GM12878 (cell line): ENCODE data around the gene EIF1AX. TPM values are rescaled to one million over a fixed set of nuclear protein-coding genes. Genes with fewer than 3 reads are reported as not detected.

Experiments
- ATAC-seq: fragments of 200-7000 bp; cut with Tn5 transposase; 3 replicates; pipeline ENCODE4 v1.9.1; 2020; ENCODE audit warnings: mild to moderate bottlenecking, moderate library complexity
- BruUV-seq: library from RNA; stranded (reverse); fragments of 400-500 nt; replicated peaks from 2 replicates; lab custom pipeline; 2021; lab: Mats Ljungman, UMichigan
- CTCF ChIA-PET: fragments of 300-600 bp; sonication (Branson Sonifier 250); formaldehyde crosslinking; extraction: SDS; loops from one replicate; lab custom pipeline; 2021; ENCODE audit warnings: inconsistent platforms; lab: Yijun Ruan, JAX
- POLR2A ChIA-PET: fragments of 350-600 bp; formaldehyde crosslinking; extraction: SDS; loops from one replicate; lab custom pipeline; 2021; ENCODE audit warnings: inconsistent platforms; lab: Charles Lee
- RAD21 ChIA-PET: fragments of 300-600 bp; sonication (Branson Sonifier 250); formaldehyde crosslinking; loops from one replicate; lab custom pipeline; 2023; ENCODE audit warnings: antibody characterized with exemption; ENCODE audit not compliant: unreplicated experiment; lab: Charles Lee
- SMC1A ChIA-PET: fragments of 300-600 bp; sonication (Branson Sonifier 250); formaldehyde crosslinking; loops from one replicate; lab custom pipeline; 2023; ENCODE audit not compliant: unreplicated experiment, uncharacterized antibody; lab: Charles Lee
- DNase-seq: peaks from one replicate; pipeline ENCODE4 v3.0.0-alpha.2; 2011; ENCODE audit warnings: low read depth, low spot score
- FAIRE-seq: peaks from 3 replicates; lab custom pipeline; 2011; peaks lifted over from hg19 to GRCh38; lab: Jason Lieb, UNC
- H2AFZ ChIP-seq: 2 replicates; pipeline ENCODE4 v1.6.0; 2011; ENCODE audit warnings: low read depth, low read length, control low read depth; ENCODE audit not compliant: control insufficient read depth
- H3K27ac ChIP-seq: 2 replicates; pipeline ENCODE4 v1.5.1; 2011; ENCODE audit warnings: control low read depth; ENCODE audit not compliant: control insufficient read depth, insufficient read depth
- H3K27me3 ChIP-seq, 2 experiments: replicated peaks in 1 of 2; 2 replicates each; pipeline versions ENCODE4 v1.6.0 to v1.6.1; 2011; ENCODE audit warnings: low read length in 1 of 2; ENCODE audit not compliant: control insufficient read depth in 2 of 2, insufficient read depth in 2 of 2
- H3K36me3 ChIP-seq, 2 experiments: 2 replicates each; pipeline ENCODE4 v1.5.1; 2011; ENCODE audit warnings: low read length in 1 of 2; ENCODE audit not compliant: control insufficient read depth in 2 of 2, insufficient read depth in 2 of 2
- H3K4me1 ChIP-seq: 2 replicates; pipeline ENCODE4 v1.6.1; 2011; ENCODE audit warnings: mild to moderate bottlenecking, low read length, moderate library complexity, mixed read lengths; ENCODE audit not compliant: control insufficient read depth, insufficient read depth
- H3K4me2 ChIP-seq: 2 replicates; pipeline ENCODE4 v1.6.0; 2011; ENCODE audit warnings: control low read depth; ENCODE audit not compliant: control insufficient read depth, insufficient read depth
- H3K4me3 ChIP-seq: fragments of 200-600 bp; sonication (generic); 2 replicates; pipeline ENCODE4 v1.5.1; 2016
- H3K79me2 ChIP-seq: 2 replicates; pipeline ENCODE4 v1.6.0; 2011; ENCODE audit warnings: low read length; ENCODE audit not compliant: control insufficient read depth, insufficient read depth
- H3K9ac ChIP-seq: 2 replicates; pipeline ENCODE4 v1.8.0; 2011; ENCODE audit warnings: low read length, control low read depth, mixed read lengths; ENCODE audit not compliant: control insufficient read depth, insufficient read depth
- H3K9me3 ChIP-seq: replicated peaks from 3 replicates; pipeline ENCODE4 v1.5.1; 2011; ENCODE audit warnings: mild to moderate bottlenecking, low read length; ENCODE audit not compliant: control insufficient read depth, insufficient read depth
- H4K20me1 ChIP-seq: 2 replicates; pipeline ENCODE4 v1.6.0; 2011; ENCODE audit not compliant: control insufficient read depth, insufficient read depth
- BCL11A ChIP-seq: IDR thresholded peaks from 2 replicates; pipeline ENCODE4 v1.6.1; 2011; ENCODE audit warnings: low read depth, low read length
- BCL3 ChIP-seq: IDR thresholded peaks from 2 replicates; pipeline ENCODE4 v1.6.1; 2011; ENCODE audit warnings: borderline replicate concordance, low read depth, mild to moderate bottlenecking, moderate library complexity, low read length; ENCODE audit not compliant: insufficient read depth, poor library complexity, severe bottlenecking
- BRCA1 ChIP-seq: IDR thresholded peaks from 2 replicates; pipeline ENCODE4 v1.6.1; 2011; ENCODE audit warnings: low read depth, low read length, improper control_type of control experiment
- CREM ChIP-seq: IDR thresholded peaks from 2 replicates; pipeline ENCODE4 v1.6.1; 2014; ENCODE audit warnings: antibody characterized with exemption, low read depth
- HDAC6 ChIP-seq: fragments of 200-600 bp; sonication (generic); IDR thresholded peaks from one replicate; pipeline ENCODE4 v1.8.0; 2017; ENCODE audit warnings: antibody characterized with exemption; ENCODE audit not compliant: unreplicated experiment
- NFIC ChIP-seq: IDR thresholded peaks from 2 replicates; pipeline ENCODE4 v1.6.1; 2012; ENCODE audit warnings: low read depth, mild to moderate bottlenecking, inconsistent platforms, low read length, moderate library complexity
- NFYB ChIP-seq: IDR thresholded peaks from 2 replicates; pipeline ENCODE4 v1.6.1; 2011; ENCODE audit warnings: low read depth, mild to moderate bottlenecking, low read length, improper control_type of control experiment, moderate library complexity; ENCODE audit not compliant: insufficient read depth
- NRF1 ChIP-seq: conservative IDR thresholded peaks from 2 replicates; pipeline ENCODE4 v1.6.1; 2011; ENCODE audit warnings: mild to moderate bottlenecking, low read depth, low read length, improper control_type of control experiment
- PAX8 ChIP-seq: fragments of 450-650 bp; IDR thresholded peaks from 2 replicates; pipeline ENCODE4 v1.6.1; 2017; ENCODE audit warnings: mild to moderate bottlenecking, moderate library complexity
- RAD51 ChIP-seq: fragments of 450-650 bp; IDR thresholded peaks from 2 replicates; pipeline ENCODE4 v1.6.1; 2016; ENCODE audit warnings: moderate library complexity, mild to moderate bottlenecking, inconsistent platforms
- RBBP5 ChIP-seq: fragments of 200-600 bp; sonication (generic); conservative IDR thresholded peaks from 2 replicates; pipeline ENCODE4 v1.6.1; 2016
- RUNX3 ChIP-seq: IDR thresholded peaks from 2 replicates; pipeline ENCODE4 v1.6.1; 2012; ENCODE audit warnings: low read length, inconsistent platforms
- SREBF1 ChIP-seq: IDR thresholded peaks from 2 replicates; pipeline ENCODE4 v1.6.1; 2012; ENCODE audit warnings: mild to moderate bottlenecking, low read length
- STAT3 ChIP-seq: IDR thresholded peaks from 2 replicates; pipeline ENCODE4 v1.6.1; 2011; ENCODE audit warnings: low read depth, low read length, improper control_type of control experiment
- ZBTB4 ChIP-seq: fragments of 450-650 bp; formaldehyde crosslinking; IDR thresholded peaks from 2 replicates; pipeline ENCODE4 v1.4.0; 2022; ENCODE audit warnings: mild to moderate bottlenecking, moderate library complexity
- in situ Hi-C: fragments of 300-500 bp; cut with MboI; formaldehyde crosslinking; loops from 9 replicates; pipeline ENCODE4 v1.14.3; 2018; ENCODE audit warnings: mixed read lengths
- intact Hi-C: fragments of 100-400 bp; cut with micrococcal nuclease; formaldehyde crosslinking; loops from one replicate; pipeline ENCODE4 v1.14.2; 2022; ENCODE audit not compliant: unreplicated experiment
- polyA plus RNA-seq, 11 experiments: library from polyadenylated mRNA; depleted of rRNA in 4 of 11; unstranded in 6 of 11; stranded (reverse) in 5 of 11; fragments of >200 nt; fragmentation: Nextera tagmentation in 4 of 11; fragmentation: Illumina TruSeq in 1 of 11; extraction: Ambion mirVana in 4 of 11; extraction: Trizol in 1 of 11; gene quantifications; 1 replicate in 1 of 11; 2 replicates in 10 of 11; pipeline versions ENCODE4 v1.2.1 to v1.2.3, GENCODE V29; 2011 to 2016; ENCODE audit warnings: inconsistent platforms in 2 of 11, missing spikeins in 2 of 11, low read depth in 1 of 11
- total RNA-seq, 4 experiments: library from RNA; depleted of rRNA in 3 of 4; stranded (reverse); fragments of >200 nt in 3 of 4; fragmentation: Illumina TruSeq in 1 of 4; extraction: Trizol in 1 of 4; gene quantifications; 2 replicates each; pipeline versions ENCODE4 v1.2.1 to v1.2.3, GENCODE V29; 2013 to 2021
- TF ChIP-seq, protein P1 (sequence below): fragments of 450-650 bp; IDR thresholded peaks from 2 replicates; pipeline ENCODE4 v1.6.1; 2017; ENCODE audit warnings: low read depth, mild to moderate bottlenecking, moderate library complexity
- TF ChIP-seq, protein P2 (sequence below): fragments of 450-650 bp; IDR thresholded peaks from 2 replicates; pipeline ENCODE4 v1.6.1; 2014; ENCODE audit warnings: mild to moderate bottlenecking

The EIF1AX gene
- total and polyA plus RNA-seq, 10 of the 15 experiments (the other 5 are each of a cell fraction or from before 2014, with no cell fraction given), result 51.2 to 251 (median 86.6) TPM

GRCh38 chrX:20181598-20182329 is 40.1 kb upstream of the EIF1AX start (continued):
- TF ChIP-seq, protein P1, sequence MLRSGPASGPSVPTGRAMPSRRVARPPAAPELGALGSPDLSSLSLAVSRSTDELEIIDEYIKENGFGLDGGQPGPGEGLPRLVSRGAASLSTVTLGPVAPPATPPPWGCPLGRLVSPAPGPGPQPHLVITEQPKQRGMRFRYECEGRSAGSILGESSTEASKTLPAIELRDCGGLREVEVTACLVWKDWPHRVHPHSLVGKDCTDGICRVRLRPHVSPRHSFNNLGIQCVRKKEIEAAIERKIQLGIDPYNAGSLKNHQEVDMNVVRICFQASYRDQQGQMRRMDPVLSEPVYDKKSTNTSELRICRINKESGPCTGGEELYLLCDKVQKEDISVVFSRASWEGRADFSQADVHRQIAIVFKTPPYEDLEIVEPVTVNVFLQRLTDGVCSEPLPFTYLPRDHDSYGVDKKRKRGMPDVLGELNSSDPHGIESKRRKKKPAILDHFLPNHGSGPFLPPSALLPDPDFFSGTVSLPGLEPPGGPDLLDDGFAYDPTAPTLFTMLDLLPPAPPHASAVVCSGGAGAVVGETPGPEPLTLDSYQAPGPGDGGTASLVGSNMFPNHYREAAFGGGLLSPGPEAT, result no peak
- TF ChIP-seq SREBF1 (no peak), CREM (no peak), RUNX3 (peak; percentile 64), BCL3 (no peak), PAX8 (no peak), STAT3 (no peak), BCL11A (no peak), NFIC (peak; percentile 46; the same call in 1 of the 2 replicates)
- TF ChIP-seq, all 136 proteins: peak for 5

GRCh38 chrX:20177093-20177492 is 35.5 kb upstream of the EIF1AX start:
- no peak overlapping the region for H3K9ac ChIP-seq
- no peaks in the 10 kb centered on the region for H3K4me1 ChIP-seq
- H4K20me1 ChIP-seq, result no peaks in the 10 kb centered on the region
- peaks cover 0 to 9% of the 10 kb centered on the region in 2 experiments; a peak in 3 of 4 replicates for H3K36me3 ChIP-seq
- ChIA-PET POLR2A (interaction anchor here (0.6 kb wide), 1 partner anchor 13 kb away, joined by 4 read pairs; no protein-coding TSS in a partner anchor), SMC1A (interaction anchor here (0.5 kb wide), 1 partner anchor 37 kb away, joined by 3 read pairs; no protein-coding TSS in a partner anchor), RAD21 (no interaction called here), CTCF (no interaction called here)
- no peak overlapping the region for H3K4me3 ChIP-seq
- no peaks in the 10 kb centered on the region for H3K27me3 ChIP-seq
- H3K9me3 ChIP-seq, result no peaks in the 10 kb centered on the region
- no TSS peak for BruUV-seq
- no peak overlapping the region for H2AFZ ChIP-seq
- no peak overlapping the region for H3K4me2 ChIP-seq
- intact Hi-C loops, result no loop called here
- H3K27ac ChIP-seq, result no peak overlapping the region
- FAIRE-seq (no peak), DNase-seq (no peak), ATAC-seq (no peak)
- in situ Hi-C loops, result no loop called here
- no peaks in the 10 kb centered on the region for H3K79me2 ChIP-seq
- TF ChIP-seq, protein P2, sequence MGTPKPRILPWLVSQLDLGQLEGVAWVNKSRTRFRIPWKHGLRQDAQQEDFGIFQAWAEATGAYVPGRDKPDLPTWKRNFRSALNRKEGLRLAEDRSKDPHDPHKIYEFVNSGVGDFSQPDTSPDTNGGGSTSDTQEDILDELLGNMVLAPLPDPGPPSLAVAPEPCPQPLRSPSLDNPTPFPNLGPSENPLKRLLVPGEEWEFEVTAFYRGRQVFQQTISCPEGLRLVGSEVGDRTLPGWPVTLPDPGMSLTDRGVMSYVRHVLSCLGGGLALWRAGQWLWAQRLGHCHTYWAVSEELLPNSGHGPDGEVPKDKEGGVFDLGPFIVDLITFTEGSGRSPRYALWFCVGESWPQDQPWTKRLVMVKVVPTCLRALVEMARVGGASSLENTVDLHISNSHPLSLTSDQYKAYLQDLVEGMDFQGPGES, result no peak
- no peak for TF ChIP-seq NRF1
- TF ChIP-seq NFYB, result no peak
- no peak for TF ChIP-seq ZBTB4
- TF ChIP-seq BRCA1, result no peak
- TF ChIP-seq RUNX3, result no peak
- no peak for TF ChIP-seq RBBP5
- no peak for TF ChIP-seq HDAC6
- TF ChIP-seq RAD51, result no peak
